Measurements from ENCODE around the gene C20orf141. TPM values are rescaled to one million over a fixed set of nuclear protein-coding genes. Genes with fewer than 3 reads are reported as not detected.

The C20orf141 gene
- total RNA-seq, 1 experiment from 2014 or later, result not detected

DNA sequence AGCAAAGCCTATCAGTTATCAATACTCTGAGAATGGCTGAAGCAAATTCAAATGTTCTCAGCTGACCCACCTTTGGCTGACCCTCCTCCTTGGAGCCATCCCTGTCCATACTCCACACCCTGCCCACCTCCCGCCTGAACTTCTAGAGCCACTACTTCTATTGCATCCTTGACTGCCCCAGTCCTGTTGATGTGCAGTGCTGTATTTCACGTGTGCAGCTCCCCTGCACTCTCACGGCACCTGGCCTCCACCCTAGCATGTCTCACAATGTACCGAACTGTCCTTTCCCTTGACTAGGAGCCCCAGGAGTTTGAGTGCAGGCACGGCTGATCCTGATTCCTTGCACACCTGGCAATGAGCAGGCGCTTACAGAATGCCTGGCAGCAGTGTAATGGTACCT is 21.3 kb upstream of the C20orf141 start:
- TF ChIP-seq, protein P1, sequence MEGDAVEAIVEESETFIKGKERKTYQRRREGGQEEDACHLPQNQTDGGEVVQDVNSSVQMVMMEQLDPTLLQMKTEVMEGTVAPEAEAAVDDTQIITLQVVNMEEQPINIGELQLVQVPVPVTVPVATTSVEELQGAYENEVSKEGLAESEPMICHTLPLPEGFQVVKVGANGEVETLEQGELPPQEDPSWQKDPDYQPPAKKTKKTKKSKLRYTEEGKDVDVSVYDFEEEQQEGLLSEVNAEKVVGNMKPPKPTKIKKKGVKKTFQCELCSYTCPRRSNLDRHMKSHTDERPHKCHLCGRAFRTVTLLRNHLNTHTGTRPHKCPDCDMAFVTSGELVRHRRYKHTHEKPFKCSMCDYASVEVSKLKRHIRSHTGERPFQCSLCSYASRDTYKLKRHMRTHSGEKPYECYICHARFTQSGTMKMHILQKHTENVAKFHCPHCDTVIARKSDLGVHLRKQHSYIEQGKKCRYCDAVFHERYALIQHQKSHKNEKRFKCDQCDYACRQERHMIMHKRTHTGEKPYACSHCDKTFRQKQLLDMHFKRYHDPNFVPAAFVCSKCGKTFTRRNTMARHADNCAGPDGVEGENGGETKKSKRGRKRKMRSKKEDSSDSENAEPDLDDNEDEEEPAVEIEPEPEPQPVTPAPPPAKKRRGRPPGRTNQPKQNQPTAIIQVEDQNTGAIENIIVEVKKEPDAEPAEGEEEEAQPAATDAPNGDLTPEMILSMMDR (conservative IDR thresholded peaks at IDR 0.05; ENCODE audit: low read depth, low read length), result no peak
- TF ChIP-seq EZH2 (IDR thresholded peaks at IDR 0.05; ENCODE audit: borderline replicate concordance, low read depth, low read length, poor library complexity, severe bottlenecking), result no peak
- no TSS peak for BruUV-seq (replicated peaks)
- peaks cover 24% of the 10 kb centered on the region for H3K27me3 ChIP-seq (replicated peaks; ENCODE audit: insufficient read depth, low read depth, low read length, poor library complexity)
- H3K4me1 ChIP-seq (ENCODE audit: insufficient read depth, low read length, poor library complexity, severe bottlenecking), result no peaks in the 10 kb centered on the region
- ChIA-PET CTCF (no interaction called here), POLR2A (ENCODE audit: low non-redundant PET) (no interaction called here)
- H3K27ac ChIP-seq (ENCODE audit: low read depth, low read length, poor library complexity, severe bottlenecking), result no peak overlapping the region
- H3K9me3 ChIP-seq (ENCODE audit: low read depth, low read length, poor library complexity, severe bottlenecking), result no peaks in the 10 kb centered on the region
- intact Hi-C loops (cut with micrococcal nuclease; ENCODE audit: unreplicated experiment), result no loop called here
- no peak overlapping the region for H3K4me3 ChIP-seq (ENCODE audit: low read depth, low read length, poor library complexity, severe bottlenecking)
- no peak for DNase-seq (ENCODE audit: low spot score)
- no peaks in the 10 kb centered on the region for H3K36me3 ChIP-seq (ENCODE audit: insufficient read depth, low read length, poor library complexity, severe bottlenecking)

GRCh38 chr20:2794202-2794748 is 20.5 kb upstream of the C20orf141 start:
- TF ChIP-seq, protein P1 (conservative IDR thresholded peaks at IDR 0.05; ENCODE audit: low read depth, low read length), result no peak
- no peak for TF ChIP-seq EZH2 (IDR thresholded peaks at IDR 0.05; ENCODE audit: borderline replicate concordance, low read depth, low read length, poor library complexity, severe bottlenecking)
- Histone ChIP-seq H3K4me1 (ENCODE audit: insufficient read depth, low read length, poor library complexity, severe bottlenecking) (no peaks in the 10 kb centered on the region), H3K27ac (ENCODE audit: low read depth, low read length, poor library complexity, severe bottlenecking) (no peak overlapping the region), H3K4me3 (ENCODE audit: low read depth, low read length, poor library complexity, severe bottlenecking) (no peak overlapping the region), H3K9me3 (ENCODE audit: low read depth, low read length, poor library complexity, severe bottlenecking) (no peaks in the 10 kb centered on the region), H3K36me3 (ENCODE audit: insufficient read depth, low read length, poor library complexity, severe bottlenecking) (no peaks in the 10 kb centered on the region), H3K27me3 (replicated peaks; ENCODE audit: insufficient read depth, low read depth, low read length, poor library complexity) (peaks cover 30% of the 10 kb centered on the region)
- no peak for DNase-seq (ENCODE audit: low spot score)
- POLR2A ChIA-PET (ENCODE audit: low non-redundant PET), result no interaction called here
- BruUV-seq (replicated peaks), result no TSS peak
- CTCF ChIA-PET, result interaction anchor here (0.6 kb wide), 1 partner anchor 1568 kb away, joined by 4 read pairs; the partner anchor contains the start of gene RAD21L1
- intact Hi-C loops (cut with micrococcal nuclease; ENCODE audit: unreplicated experiment), result no loop called here

GRCh38 chr20:2794866-2795447 is 19.8 kb upstream of the C20orf141 start:
- no peak overlapping the region for H3K4me3 ChIP-seq (ENCODE audit: low read depth, low read length, poor library complexity, severe bottlenecking)
- ChIA-PET POLR2A (ENCODE audit: low non-redundant PET) (no interaction called here), CTCF (no interaction called here)

More at GRCh38 chr20:2794866-2795447, 19.8 kb upstream of the C20orf141 start:
- H3K9me3 ChIP-seq (ENCODE audit: low read depth, low read length, poor library complexity, severe bottlenecking), result no peaks in the 10 kb centered on the region
- BruUV-seq (replicated peaks), result no TSS peak
- no peaks in the 10 kb centered on the region for H3K36me3 ChIP-seq (ENCODE audit: insufficient read depth, low read length, poor library complexity, severe bottlenecking)
- DNase-seq (ENCODE audit: low spot score), result no peak
- TF ChIP-seq EZH2 (IDR thresholded peaks at IDR 0.05; ENCODE audit: borderline replicate concordance, low read depth, low read length, poor library complexity, severe bottlenecking), result no peak
- TF ChIP-seq, protein P1 (conservative IDR thresholded peaks at IDR 0.05; ENCODE audit: low read depth, low read length), result no peak
- no peak overlapping the region for H3K27ac ChIP-seq (ENCODE audit: low read depth, low read length, poor library complexity, severe bottlenecking)
- H3K4me1 ChIP-seq (ENCODE audit: insufficient read depth, low read length, poor library complexity, severe bottlenecking), result peaks cover 5% of the 10 kb centered on the region
- H3K27me3 ChIP-seq (replicated peaks; ENCODE audit: insufficient read depth, low read depth, low read length, poor library complexity), result peaks cover 37% of the 10 kb centered on the region
- intact Hi-C loops (cut with micrococcal nuclease; ENCODE audit: unreplicated experiment), result no loop called here

All from A673 (cell line).